ENCODE results near the gene NUDT16L1. TPM values are rescaled to one million over a fixed set of nuclear protein-coding genes. Genes with fewer than 3 reads are reported as not detected.

Gene NUDT16L1
- total RNA-seq, 5 donors from 2014 or later (not counting 1 experiment from before 2014, with no cell fraction given): 53.3 to 64.0 (median 62.2) TPM

- no peak for ATAC-seq (replicated peaks in 1 of 4)
- Histone ChIP-seq H3K9me3 (no peaks in the 10 kb centered on the region), H3K4me3 (ENCODE audit: control insufficient read depth in 1 of 2, extremely low read depth in 1 of 2, low read length in 1 of 2) (no peak overlapping the region), H3K36me3 (ENCODE audit: control insufficient read depth in 2 of 2, extremely low read depth in 1 of 2, insufficient read depth in 1 of 2, low read length in 1 of 2) (peaks cover 13 to 52% of the 10 kb centered on the region in 2 donors), H3K27me3 (replicated peaks in 1 of 2; ENCODE audit: control insufficient read depth in 2 of 2, extremely low read depth in 1 of 2, insufficient read depth in 2 of 2, low read length in 1 of 2) (no peaks in the 10 kb centered on the region), H3K27ac (ENCODE audit: low read length) (no peak overlapping the region), H3K4me1 (ENCODE audit: control insufficient read depth in 1 of 2, extremely low read depth in 1 of 2, insufficient read depth in 2 of 2, low read length in 2 of 2) (peaks cover 0 to 24% of the 10 kb centered on the region in 2 experiments)
- Mint-ChIP-seq H3K4me3 (no peak overlapping the region), H3K9me3 (no peaks in the 10 kb centered on the region), H3K36me3 (peaks cover 12% of the 10 kb centered on the region), H3K27me3 (no peaks in the 10 kb centered on the region), H3K27ac (no peak overlapping the region), H3K4me1 (peaks cover 2 to 8% (median 6%) of the 10 kb centered on the region in 3 donors)
- 94% methylated on average over 10 of the region's 13 CpGs for WGBS (ENCODE audit: insufficient coverage)
- DNase-seq: no peak
- ChIA-PET CTCF (no interaction called here), POLR2A (no interaction called here)
Observed at GRCh38 chr16:4685292-4685691, 8.1 kb upstream of the NUDT16L1 start.

- H3K27me3 ChIP-seq (replicated peaks in 1 of 2; ENCODE audit: control insufficient read depth in 2 of 2, extremely low read depth in 1 of 2, insufficient read depth in 2 of 2, low read length in 1 of 2): no peaks in the 10 kb centered on the region
- WGBS (ENCODE audit: insufficient coverage): 93% methylated on average over 21 of the region's 38 CpGs
- no peak overlapping the region for H3K4me3 ChIP-seq (ENCODE audit: control insufficient read depth in 1 of 2, extremely low read depth in 1 of 2, low read length in 1 of 2)
- no peak for DNase-seq
- Mint-ChIP-seq H3K36me3 (peaks cover 12% of the 10 kb centered on the region), H3K9me3 (no peaks in the 10 kb centered on the region), H3K27ac (no peak overlapping the region), H3K27me3 (no peaks in the 10 kb centered on the region), H3K4me3 (no peak overlapping the region), H3K4me1 (peaks cover 2 to 8% (median 2%) of the 10 kb centered on the region in 3 donors)
- no peak overlapping the region for H3K27ac ChIP-seq (ENCODE audit: low read length)
- ATAC-seq (replicated peaks in 1 of 4): no peak
- H3K9me3 ChIP-seq: no peaks in the 10 kb centered on the region
- ChIA-PET POLR2A (no interaction called here), CTCF (no interaction called here)
- H3K4me1 ChIP-seq (ENCODE audit: control insufficient read depth in 1 of 2, extremely low read depth in 1 of 2, insufficient read depth in 2 of 2, low read length in 2 of 2): peaks cover 0 to 21% of the 10 kb centered on the region in 2 experiments
- peaks cover 13 to 51% of the 10 kb centered on the region in 2 donors for H3K36me3 ChIP-seq (ENCODE audit: control insufficient read depth in 2 of 2, extremely low read depth in 1 of 2, insufficient read depth in 1 of 2, low read length in 1 of 2)
Observed at GRCh38 chr16:4685776-4686496, 7.4 kb upstream of the NUDT16L1 start.

GRCh38 chr16:4686497-4687210 lies 6.7 kb upstream of the NUDT16L1 start:
- ChIA-PET CTCF (no interaction called here), POLR2A (no interaction called here)
- peaks cover 11% of the 10 kb centered on the region for H3K36me3 Mint-ChIP-seq
- Histone ChIP-seq H3K36me3 (ENCODE audit: control insufficient read depth in 2 of 2, extremely low read depth in 1 of 2, insufficient read depth in 1 of 2, low read length in 1 of 2) (peaks cover 10 to 46% of the 10 kb centered on the region in 2 donors), H3K4me1 (ENCODE audit: control insufficient read depth in 1 of 2, extremely low read depth in 1 of 2, insufficient read depth in 2 of 2, low read length in 2 of 2) (peaks cover 0 to 16% of the 10 kb centered on the region in 2 experiments), H3K4me3 (ENCODE audit: control insufficient read depth in 1 of 2, extremely low read depth in 1 of 2, low read length in 1 of 2) (no peak overlapping the region), H3K27me3 (replicated peaks in 1 of 2; ENCODE audit: control insufficient read depth in 2 of 2, extremely low read depth in 1 of 2, insufficient read depth in 2 of 2, low read length in 1 of 2) (no peaks in the 10 kb centered on the region), H3K9me3 (no peaks in the 10 kb centered on the region), H3K27ac (ENCODE audit: low read length) (no peak overlapping the region)
- H3K9me3 Mint-ChIP-seq: no peaks in the 10 kb centered on the region
- peaks cover 3 to 7% (median 5%) of the 10 kb centered on the region in 3 donors for H3K4me1 Mint-ChIP-seq
- H3K4me3 Mint-ChIP-seq: no peak overlapping the region
- no peak for ATAC-seq (replicated peaks in 1 of 4)
- no peak overlapping the region for H3K27ac Mint-ChIP-seq
- 92% methylated on average over 26 of the region's 27 CpGs for WGBS (ENCODE audit: insufficient coverage)
- no peaks in the 10 kb centered on the region for H3K27me3 Mint-ChIP-seq
- no peak for DNase-seq

GRCh38 chr16:4687416-4687815 lies 5.9 kb upstream of the NUDT16L1 start:
- H3K27ac ChIP-seq (ENCODE audit: low read length): no peak overlapping the region
- no peak for DNase-seq
- H3K36me3 Mint-ChIP-seq: peaks cover 9% of the 10 kb centered on the region
- H3K4me1 ChIP-seq (ENCODE audit: control insufficient read depth in 1 of 2, extremely low read depth in 1 of 2, insufficient read depth in 2 of 2, low read length in 2 of 2): peaks cover 1 to 16% of the 10 kb centered on the region in 2 experiments
- H3K4me1 Mint-ChIP-seq: peaks cover 4 to 8% (median 6%) of the 10 kb centered on the region in 3 donors
- H3K9me3 Mint-ChIP-seq: no peaks in the 10 kb centered on the region
- no peaks in the 10 kb centered on the region for H3K27me3 ChIP-seq (replicated peaks in 1 of 2; ENCODE audit: control insufficient read depth in 2 of 2, extremely low read depth in 1 of 2, insufficient read depth in 2 of 2, low read length in 1 of 2)
- H3K36me3 ChIP-seq (ENCODE audit: control insufficient read depth in 2 of 2, extremely low read depth in 1 of 2, insufficient read depth in 1 of 2, low read length in 1 of 2): peaks cover 9 to 39% of the 10 kb centered on the region in 2 donors
- 84% methylated on average over 6 of the region's 8 CpGs for WGBS (ENCODE audit: insufficient coverage)
- no peak overlapping the region for H3K4me3 ChIP-seq (ENCODE audit: control insufficient read depth in 1 of 2, extremely low read depth in 1 of 2, low read length in 1 of 2)
- ChIA-PET POLR2A (no interaction called here), CTCF (no interaction called here)
- no peak overlapping the region for H3K4me3 Mint-ChIP-seq
- H3K27ac Mint-ChIP-seq: peak overlapping the region in 1 of 2 donors; percentile 22
- ATAC-seq (replicated peaks in 1 of 4): no peak
- no peaks in the 10 kb centered on the region for H3K27me3 Mint-ChIP-seq
- no peaks in the 10 kb centered on the region for H3K9me3 ChIP-seq

GRCh38 chr16:4687946-4688673 lies 5.3 kb upstream of the NUDT16L1 start:
- ChIA-PET POLR2A (no interaction called here), CTCF (no interaction called here)
- WGBS (ENCODE audit: insufficient coverage): 93% methylated on average over 39 of the region's 39 CpGs
- H3K36me3 Mint-ChIP-seq: peaks cover 9% of the 10 kb centered on the region
- H3K27ac Mint-ChIP-seq: no peak overlapping the region
- peaks cover 9 to 34% of the 10 kb centered on the region in 2 donors for H3K36me3 ChIP-seq (ENCODE audit: control insufficient read depth in 2 of 2, extremely low read depth in 1 of 2, insufficient read depth in 1 of 2, low read length in 1 of 2)
- peaks cover 3 to 16% of the 10 kb centered on the region in 2 experiments for H3K4me1 ChIP-seq (ENCODE audit: control insufficient read depth in 1 of 2, extremely low read depth in 1 of 2, insufficient read depth in 2 of 2, low read length in 2 of 2)
- no peak overlapping the region for H3K27ac ChIP-seq (ENCODE audit: low read length)
- no peak overlapping the region for H3K4me3 Mint-ChIP-seq
- DNase-seq (no peak), ATAC-seq (replicated peaks in 1 of 4) (no peak)
- H3K4me3 ChIP-seq (ENCODE audit: control insufficient read depth in 1 of 2, extremely low read depth in 1 of 2, low read length in 1 of 2): no peak overlapping the region
- H3K27me3 ChIP-seq (replicated peaks in 1 of 2; ENCODE audit: control insufficient read depth in 2 of 2, extremely low read depth in 1 of 2, insufficient read depth in 2 of 2, low read length in 1 of 2): no peaks in the 10 kb centered on the region
- H3K9me3 ChIP-seq: no peaks in the 10 kb centered on the region
- H3K9me3 Mint-ChIP-seq: no peaks in the 10 kb centered on the region
- peaks cover 8 to 11% (median 11%) of the 10 kb centered on the region in 3 donors for H3K4me1 Mint-ChIP-seq
- H3K27me3 Mint-ChIP-seq: no peaks in the 10 kb centered on the region

- Histone ChIP-seq H3K36me3 (ENCODE audit: control insufficient read depth in 2 of 2, extremely low read depth in 1 of 2, insufficient read depth in 1 of 2, low read length in 1 of 2) (peaks cover 9 to 30% of the 10 kb centered on the region in 2 donors), H3K27ac (ENCODE audit: low read length) (no peak overlapping the region), H3K4me3 (ENCODE audit: control insufficient read depth in 1 of 2, extremely low read depth in 1 of 2, low read length in 1 of 2) (no peak overlapping the region), H3K27me3 (replicated peaks in 1 of 2; ENCODE audit: control insufficient read depth in 2 of 2, extremely low read depth in 1 of 2, insufficient read depth in 2 of 2, low read length in 1 of 2) (no peaks in the 10 kb centered on the region), H3K9me3 (no peaks in the 10 kb centered on the region), H3K4me1 (ENCODE audit: control insufficient read depth in 1 of 2, extremely low read depth in 1 of 2, insufficient read depth in 2 of 2, low read length in 2 of 2) (peaks cover 3 to 17% of the 10 kb centered on the region in 2 experiments)
- Mint-ChIP-seq H3K27ac (no peak overlapping the region), H3K4me1 (peaks cover 10 to 13% (median 11%) of the 10 kb centered on the region in 3 donors), H3K4me3 (no peak overlapping the region), H3K36me3 (peaks cover 9% of the 10 kb centered on the region), H3K9me3 (no peaks in the 10 kb centered on the region), H3K27me3 (no peaks in the 10 kb centered on the region)
- ChIA-PET CTCF (no interaction called here), POLR2A (no interaction called here)
- DNase-seq (no peak), ATAC-seq (replicated peaks in 1 of 4) (no peak)
- 93% methylated on average over 12 of the region's 22 CpGs for WGBS (ENCODE audit: insufficient coverage)
Observed at GRCh38 chr16:4688674-4689045, 4.7 kb upstream of the NUDT16L1 start.

All from T-cell (primary cell).